ENCODE results near the gene KLHL29. TPM values are rescaled to one million over a fixed set of nuclear protein-coding genes. Genes with fewer than 3 reads are reported as not detected.
"Not testable (repeated sequence)": the region's sequence is repeated elsewhere in the genome, so short reads cannot be mapped to it uniquely, and the experiment has no call there.

KLHL29 gene
- 10 to 100 TPM; 10.7 to 14.3 (median 11.9) TPM for polyA plus RNA-seq (ENCODE audit: insufficient read length in 4 of 4)

DNA sequence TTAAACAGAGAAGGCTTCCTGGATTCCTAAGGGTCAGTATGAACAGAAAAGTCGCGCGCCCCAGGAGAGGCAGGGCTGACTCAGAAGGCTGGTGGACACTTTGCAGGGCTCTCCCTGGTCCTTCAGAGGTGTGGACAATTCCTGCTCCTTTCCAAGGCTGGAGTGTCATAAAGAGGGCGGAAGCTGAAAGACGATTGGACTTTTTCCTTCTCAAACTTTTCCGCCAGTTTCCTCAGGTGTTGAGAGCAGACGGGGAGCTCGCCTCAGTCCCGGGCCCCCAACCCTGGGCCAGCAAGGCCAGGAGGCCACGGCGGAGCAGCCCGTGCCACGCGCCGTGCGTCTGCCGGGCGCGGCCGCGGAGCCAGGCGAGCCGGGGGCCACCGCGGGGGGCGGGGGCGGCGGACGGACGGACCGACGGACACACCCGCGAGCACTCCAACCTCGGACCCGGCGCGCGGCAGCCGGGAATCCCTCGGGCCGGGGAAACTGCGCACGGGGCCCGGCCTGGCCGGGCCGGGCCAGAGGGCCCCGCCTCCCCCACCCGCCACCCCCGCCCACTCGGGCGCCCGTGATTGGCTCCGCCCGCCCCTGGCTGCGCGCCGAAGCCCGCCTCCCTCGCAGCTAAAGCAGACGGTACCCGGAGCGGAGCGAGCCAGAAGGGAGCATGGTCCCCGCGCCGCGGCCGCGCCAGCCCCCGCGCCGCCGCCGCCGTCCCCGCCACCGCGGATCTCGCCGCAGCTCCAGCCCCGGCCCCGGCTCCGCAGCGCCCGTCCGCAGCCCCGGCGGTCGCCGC is at the start of gene KLHL29:
Gene KLHL29, plus strand, starts transcription at position 629 of the 793 bp plus-strand sequence. CDS start 177,018 bp downstream, outside the sequence.
- peak in 1 of 4 donors; percentile 53 for DNase-seq (ENCODE audit: low read depth in 4 of 4, low spot score in 3 of 4)

DNA sequence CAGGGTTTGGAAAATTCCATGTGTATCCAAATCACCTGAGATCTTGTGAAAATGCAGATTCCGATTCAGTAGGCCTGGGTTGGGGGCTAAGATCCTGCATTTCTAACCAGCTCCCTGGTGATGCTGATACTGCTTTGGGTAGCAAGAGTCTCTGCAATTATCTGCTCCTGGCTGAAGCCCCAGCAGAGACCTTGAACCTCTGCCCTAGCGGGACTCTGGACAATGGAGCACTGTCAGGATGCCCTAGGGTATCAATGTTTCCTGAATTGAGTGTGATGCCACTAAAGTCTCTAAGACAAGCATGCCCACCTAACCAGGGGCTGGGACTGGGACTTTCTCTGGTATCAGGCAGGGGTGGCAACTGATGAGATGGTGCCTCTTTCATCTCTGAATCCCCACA is 49.4 kb upstream of the KLHL29 start:
- no peak for DNase-seq (ENCODE audit: low read depth in 4 of 4, low spot score in 3 of 4)

DNA sequence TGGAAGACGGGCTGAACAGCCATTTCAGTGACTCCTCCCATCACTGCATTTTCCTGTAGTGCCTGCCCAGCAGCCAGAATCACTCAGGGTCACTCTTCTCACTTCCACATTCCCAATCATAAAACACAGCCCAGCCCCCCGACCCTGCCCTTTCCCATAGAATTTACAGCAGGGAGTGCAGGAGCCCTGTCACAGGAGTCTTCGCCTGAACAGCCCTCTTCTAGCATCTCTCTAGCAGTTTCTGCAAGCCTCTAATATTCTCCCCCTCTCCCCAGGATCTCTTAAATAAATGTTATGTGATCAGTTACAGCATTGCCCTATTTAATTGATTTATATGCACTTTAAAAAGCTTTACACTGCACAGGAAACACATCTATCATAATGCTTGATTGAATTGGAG is 42.9 kb upstream of the KLHL29 start:
- no peak for DNase-seq (ENCODE audit: low read depth in 4 of 4, low spot score in 3 of 4)

DNA sequence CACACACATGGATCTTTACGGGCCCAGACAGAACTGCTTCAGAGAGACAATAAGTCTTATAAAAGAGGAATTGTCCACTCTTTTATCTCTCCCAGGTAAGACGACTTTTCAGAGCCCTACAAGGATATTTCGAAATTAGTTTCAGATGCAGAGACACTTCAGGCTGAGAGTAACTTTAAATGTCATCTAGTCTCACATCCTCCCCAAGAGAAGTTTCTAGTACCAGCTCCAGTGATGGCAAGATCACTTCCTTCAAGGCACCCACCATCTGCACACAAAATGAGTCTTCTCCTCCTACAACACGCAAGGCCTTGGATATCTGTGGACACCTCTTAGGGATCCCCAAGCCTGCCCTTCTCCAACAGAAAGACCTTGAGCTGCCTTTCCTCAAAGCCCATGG is 39.0 kb upstream of the KLHL29 start:
- DNase-seq (ENCODE audit: low read depth in 4 of 4, low spot score in 3 of 4): no peak

- DNase-seq (ENCODE audit: low read depth in 4 of 4, low spot score in 3 of 4): no peak
These were observed 38.2 kb upstream of the KLHL29 start for GRCh38 chr2:23346781-23347180.

GRCh38 chr2:23347471-23348092 is 37.4 kb upstream of the KLHL29 start:
- no peak for DNase-seq (ENCODE audit: low read depth in 4 of 4, low spot score in 3 of 4)

- not testable (repeated sequence) for DNase-seq (ENCODE audit: low read depth in 4 of 4, low spot score in 3 of 4)
These were observed 36.9 kb upstream of the KLHL29 start for GRCh38 chr2:23348093-23348481.

DNA sequence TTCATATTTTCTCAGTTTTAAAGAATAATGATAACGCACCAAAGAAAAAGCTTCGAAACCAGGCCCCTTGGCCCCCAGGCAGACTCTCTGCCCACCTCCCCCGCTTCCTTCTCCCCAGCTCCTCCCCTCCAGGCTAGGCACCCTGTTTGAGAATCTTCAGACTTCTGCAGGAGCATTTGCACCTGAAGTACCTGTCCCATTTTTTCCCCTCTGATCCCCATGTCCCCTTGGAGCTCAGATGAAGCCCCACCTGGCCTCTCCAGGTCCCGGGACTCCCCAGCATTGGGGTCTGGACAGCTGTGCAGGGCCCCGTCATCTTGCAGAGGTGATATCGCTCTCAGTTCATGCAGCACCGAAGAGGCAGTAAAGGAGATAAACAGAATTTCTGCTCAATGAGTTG is 35.5 kb upstream of the KLHL29 start:
- no peak for DNase-seq (ENCODE audit: low read depth in 4 of 4, low spot score in 3 of 4)

DNA sequence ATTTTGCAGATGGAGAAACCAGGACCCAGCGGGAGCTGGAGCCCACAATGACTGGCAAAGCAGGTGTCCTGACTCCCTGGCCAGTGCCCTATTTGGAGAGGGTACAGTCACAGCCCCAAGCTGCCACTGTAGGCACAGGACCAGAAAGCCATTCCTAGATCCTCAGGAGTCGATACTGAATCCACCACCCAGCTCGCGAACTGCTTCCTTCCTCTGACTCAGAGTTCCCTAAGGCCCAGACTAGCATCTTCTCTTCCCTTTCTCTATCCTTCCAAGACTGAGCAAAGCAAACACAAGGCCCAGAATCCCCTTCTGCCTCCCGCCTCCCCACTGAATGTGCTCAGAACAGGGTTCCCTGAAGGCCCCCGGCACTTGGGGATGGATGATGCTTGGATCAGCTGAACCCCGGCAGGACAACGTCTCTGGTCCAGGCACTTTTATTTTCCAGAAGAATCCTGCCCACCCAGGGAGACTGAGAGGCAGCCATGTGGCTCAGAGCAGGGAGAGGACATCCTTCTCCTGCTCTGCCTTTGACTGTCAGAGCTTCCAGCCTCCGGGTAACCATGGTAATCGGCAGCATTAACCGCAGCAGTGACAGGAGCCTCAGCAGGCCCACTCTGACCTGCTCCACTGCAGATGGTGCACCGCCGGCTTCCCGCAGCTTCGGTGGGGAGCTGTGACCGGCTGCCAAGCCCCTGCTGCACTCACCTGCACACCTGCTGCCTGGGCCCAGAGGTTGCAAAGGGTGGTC is 34.8 kb upstream of the KLHL29 start:
- DNase-seq (ENCODE audit: low read depth in 4 of 4, low spot score in 3 of 4): no peak

DNA sequence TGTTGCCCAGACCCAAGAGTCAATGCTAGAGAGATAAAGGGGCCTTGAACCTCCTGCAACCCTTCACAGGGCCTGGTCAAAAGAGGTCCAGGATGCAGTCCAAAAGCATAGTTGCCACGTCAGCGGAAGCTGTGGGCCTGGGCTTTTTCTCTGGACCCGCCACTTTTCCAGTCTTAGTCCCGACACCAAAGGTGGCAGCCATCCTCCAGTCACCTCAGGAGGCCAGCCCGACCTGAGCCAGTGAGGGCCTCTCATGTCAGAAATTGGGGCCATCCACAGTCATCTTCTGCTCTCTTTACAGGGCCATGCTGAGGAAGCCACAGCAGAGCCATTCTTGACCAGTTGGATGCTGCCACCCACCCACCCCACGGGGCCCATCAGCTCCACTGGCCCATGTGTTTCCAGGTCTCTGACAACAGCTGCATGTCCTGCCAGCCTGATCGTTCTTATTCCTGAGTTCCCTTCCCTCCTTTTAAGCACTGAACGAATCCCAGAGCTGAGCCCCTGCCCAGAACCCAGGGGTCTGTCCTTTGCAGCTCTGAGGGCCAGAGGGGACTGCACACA is 34.1 kb upstream of the KLHL29 start:
- no peak for DNase-seq (ENCODE audit: low read depth in 4 of 4, low spot score in 3 of 4)

GRCh38 chr2:23351388-23352141 is 33.4 kb upstream of the KLHL29 start:
- peak; percentile 74 to 81 (median 77) for DNase-seq (ENCODE audit: low read depth in 4 of 4, low spot score in 3 of 4)

GRCh38 chr2:23354554-23354953 is 30.4 kb upstream of the KLHL29 start:
- no peak for DNase-seq (ENCODE audit: low read depth in 4 of 4, low spot score in 3 of 4)

- DNase-seq (ENCODE audit: low read depth in 4 of 4, low spot score in 3 of 4): no peak
These were observed 30.0 kb upstream of the KLHL29 start for GRCh38 chr2:23355001-23355400.

- no peak for DNase-seq (ENCODE audit: low read depth in 4 of 4, low spot score in 3 of 4)
These were observed 28.3 kb upstream of the KLHL29 start for GRCh38 chr2:23356711-23357110.

GRCh38 chr2:23359631-23360567 is 25.1 kb upstream of the KLHL29 start:
- DNase-seq (ENCODE audit: low read depth in 4 of 4, low spot score in 3 of 4): no peak

- DNase-seq (ENCODE audit: low read depth in 4 of 4, low spot score in 3 of 4): no peak
These were observed 24.3 kb upstream of the KLHL29 start for GRCh38 chr2:23360571-23361125.

DNA sequence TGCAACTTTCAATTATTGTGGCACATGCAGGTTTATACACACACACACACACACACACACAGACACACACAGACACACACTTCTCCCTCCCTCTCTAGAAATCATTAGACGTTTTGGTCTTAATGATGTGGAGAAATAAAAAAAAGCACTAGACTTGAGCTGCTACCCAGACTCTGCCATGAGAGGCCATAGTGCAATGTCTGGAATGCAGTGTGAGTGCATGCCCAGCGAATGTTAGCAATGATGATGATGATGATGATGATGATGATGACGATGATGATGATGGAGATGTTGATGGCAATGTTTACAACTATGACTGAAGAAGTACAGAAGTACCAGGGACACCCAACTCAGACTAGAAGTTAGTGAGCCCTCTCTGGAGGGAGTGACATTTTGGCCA is 23.8 kb upstream of the KLHL29 start:
- DNase-seq (ENCODE audit: low read depth in 4 of 4, low spot score in 3 of 4): no peak

DNA sequence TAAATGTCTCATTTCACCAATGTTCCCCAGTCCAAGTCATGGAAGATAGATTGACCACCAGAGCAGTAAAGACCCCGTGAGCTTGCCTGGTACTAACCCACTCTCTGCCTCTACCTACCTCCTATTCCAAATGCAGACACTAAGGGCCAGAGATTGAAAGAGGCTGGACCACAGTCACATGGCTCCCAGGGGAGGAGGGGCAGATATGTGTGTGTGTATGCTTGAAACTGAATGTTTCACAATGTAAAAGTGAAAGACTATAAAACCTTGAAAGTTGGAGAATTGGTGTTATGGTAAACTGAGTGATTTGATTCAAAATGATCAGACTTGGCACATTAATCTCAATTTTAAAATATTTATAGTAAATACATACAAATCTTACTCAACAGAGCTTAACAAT is 21.7 kb upstream of the KLHL29 start:
- no peak for DNase-seq (ENCODE audit: low read depth in 4 of 4, low spot score in 3 of 4)

GRCh38 chr2:23363831-23364230 is 21.1 kb upstream of the KLHL29 start:
- no peak for DNase-seq (ENCODE audit: low read depth in 4 of 4, low spot score in 3 of 4)
